IPS DF 6.9 (cell line): Measurements from ENCODE around the gene PRC1.

Experiments
- DNase-seq: peaks from one replicate; pipeline ENCODE4 v3.0.0-alpha.2; 2013; ENCODE audit warnings: low read depth, low spot score
- H3K27ac ChIP-seq: one replicate; pipeline ENCODE4 v1.5.1; 2013; ENCODE audit warnings: low read length, control low read depth
- H3K27me3 ChIP-seq: 2 replicates; pipeline ENCODE4 v1.6.1; 2013; ENCODE audit warnings: mild to moderate bottlenecking, low read length; ENCODE audit not compliant: control insufficient read depth, insufficient read depth
- H3K36me3 ChIP-seq: 2 replicates; pipeline ENCODE4 v1.6.1; 2013; ENCODE audit warnings: low read length; ENCODE audit not compliant: control insufficient read depth, insufficient read depth
- H3K4me1 ChIP-seq: 2 replicates; pipeline ENCODE4 v1.6.1; 2013; ENCODE audit warnings: low read length; ENCODE audit not compliant: control insufficient read depth, insufficient read depth
- H3K4me3 ChIP-seq: 2 replicates; pipeline ENCODE4 v1.5.1; 2013; ENCODE audit warnings: mild to moderate bottlenecking, low read length
- H3K9me3 ChIP-seq: 2 replicates; pipeline ENCODE4 v1.6.1; 2013; ENCODE audit warnings: low read length, inconsistent platforms; ENCODE audit not compliant: control insufficient read depth, insufficient read depth
- WGBS: extraction: QIAGEN DNeasy Blood & Tissue Kit; methylation state at CpG from one replicate; pipeline ENCODE4 v1.1.7; 2013; ENCODE audit warnings: mixed read lengths, missing lambda C conversion rate; ENCODE audit not compliant: insufficient read length, insufficient coverage; 5-methylcytosine and 5-hydroxymethylcytosine counted together

Gene PRC1

GRCh38 chr15:90956274-90957030 lies 37.9 kb downstream of the PRC1 start:
- WGBS, result no CpG with 5 or more reads among the region's 56 CpGs
- DNase-seq, result no peak
- Histone ChIP-seq H3K27ac (no peak overlapping the region), H3K36me3 (peaks cover 12% of the 10 kb centered on the region), H3K27me3 (no peaks in the 10 kb centered on the region), H3K9me3 (no peaks in the 10 kb centered on the region), H3K4me3 (peak overlapping the region; percentile 69), H3K4me1 (peaks cover 6% of the 10 kb centered on the region)

DNA sequence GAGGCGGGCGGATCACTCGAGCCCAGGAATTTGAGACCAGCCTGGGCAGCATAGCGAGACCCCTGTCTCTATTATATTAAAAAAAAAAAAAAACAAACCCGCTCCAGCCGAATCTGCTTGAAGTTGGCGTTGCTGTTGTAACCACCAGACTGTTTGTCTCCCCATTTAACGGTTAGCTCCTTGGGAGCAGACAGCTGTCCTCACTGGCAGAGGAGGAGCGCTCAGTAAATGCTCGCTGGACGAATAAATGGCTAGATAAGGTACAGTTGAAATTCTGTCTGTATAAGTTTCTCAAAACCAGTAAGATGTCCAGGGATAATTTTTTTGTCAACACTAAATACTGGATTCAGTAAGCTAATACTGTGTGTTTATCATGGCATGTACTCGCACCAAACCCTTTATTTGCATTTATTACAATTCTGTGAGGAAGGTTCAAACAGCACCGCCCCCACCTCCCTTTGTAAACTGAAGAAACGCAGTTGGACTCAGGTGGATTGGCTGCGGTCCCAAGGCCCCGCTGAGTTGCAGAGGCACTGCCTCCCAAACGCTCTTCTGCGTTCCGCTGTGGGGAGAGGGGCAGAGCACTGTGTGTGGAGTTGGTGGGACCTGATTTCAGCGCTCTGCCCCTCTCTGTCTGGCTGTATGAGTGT lies 38.6 kb downstream of the PRC1 start:
- no CpG with 5 or more reads among the region's 20 CpGs for WGBS
- no peak overlapping the region for H3K27ac ChIP-seq
- H3K4me3 ChIP-seq, result no peak overlapping the region; the same call in 1 of the 2 replicates
- H3K9me3 ChIP-seq, result no peaks in the 10 kb centered on the region
- no peaks in the 10 kb centered on the region for H3K27me3 ChIP-seq
- DNase-seq, result no peak
- peaks cover 6% of the 10 kb centered on the region for H3K4me1 ChIP-seq
- H3K36me3 ChIP-seq, result peaks cover 12% of the 10 kb centered on the region

DNA sequence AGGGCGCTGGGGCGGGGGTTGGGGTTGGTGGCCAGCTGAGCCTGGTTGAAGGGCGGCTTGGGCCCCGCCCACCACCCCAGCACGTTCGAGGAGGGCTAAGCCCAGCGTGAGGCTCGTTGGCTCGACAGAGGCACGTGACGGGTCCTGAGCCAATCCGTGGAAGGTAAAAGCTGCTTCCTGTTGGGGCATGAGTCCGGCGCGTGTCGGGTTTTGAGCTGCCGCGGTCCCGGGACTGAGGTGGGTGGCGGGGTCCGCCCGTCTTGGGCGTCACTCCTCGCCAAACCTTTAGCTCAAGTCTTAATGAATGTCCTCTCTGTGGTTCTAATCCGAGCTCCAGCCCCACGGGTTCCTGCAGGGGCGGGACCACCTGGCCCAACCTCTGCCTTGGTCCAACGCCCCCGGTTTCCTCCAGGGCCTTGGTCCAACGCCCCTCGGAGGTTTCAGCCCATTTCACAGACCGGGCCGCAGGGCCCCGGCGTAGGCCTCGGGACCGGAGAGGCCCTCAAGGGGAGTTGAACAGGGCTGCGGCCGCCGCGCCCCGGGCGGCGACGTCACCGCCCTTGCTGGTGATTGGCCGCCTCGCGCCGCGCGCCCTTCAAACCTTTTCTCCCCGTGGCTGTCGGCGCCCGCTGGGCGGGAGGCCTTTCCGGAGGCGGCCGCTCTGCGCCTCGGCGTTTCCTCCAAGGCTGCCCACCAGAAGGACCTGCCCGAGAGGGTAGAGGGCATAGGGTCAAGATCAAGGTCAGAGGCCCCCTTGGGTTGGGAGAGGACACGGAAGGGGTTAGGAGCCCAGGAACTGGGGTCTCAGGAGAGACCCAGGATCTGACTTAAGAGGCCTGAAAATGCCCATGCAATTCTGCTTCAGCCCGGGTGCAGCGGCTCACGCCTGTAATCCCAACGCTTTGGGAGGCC lies 39.4 kb downstream of the PRC1 start, which contains the start of gene RCCD1:
Gene RCCD1, plus strand, starts transcription at position 173 of the 912 bp plus-strand sequence. CDS start 1,851 bp downstream, outside the sequence.
- Histone ChIP-seq H3K4me3 (peak within 1 kb of the TSS; percentile 44; the same call in 1 of the 2 replicates), H3K9me3 (no peaks in the 10 kb centered on the region), H3K27ac (no peak within 1 kb of the TSS), H3K36me3 (peaks cover 20% of the 10 kb centered on the region), H3K4me1 (peaks cover 6% of the 10 kb centered on the region), H3K27me3 (no peaks in the 10 kb centered on the region)
- DNase-seq, result no peak
- no CpG with 5 or more reads among the region's 69 CpGs for WGBS

- WGBS, result no CpG with 5 or more reads among the region's 16 CpGs
- Histone ChIP-seq H3K9me3 (no peaks in the 10 kb centered on the region), H3K4me3 (no peak overlapping the region), H3K27ac (no peak overlapping the region), H3K4me1 (peaks cover 6% of the 10 kb centered on the region), H3K36me3 (peaks cover 28% of the 10 kb centered on the region), H3K27me3 (no peaks in the 10 kb centered on the region)
- DNase-seq, result no peak
Measured at GRCh38 chr15:90953947-90954711, 40.2 kb downstream of the PRC1 start.

DNA sequence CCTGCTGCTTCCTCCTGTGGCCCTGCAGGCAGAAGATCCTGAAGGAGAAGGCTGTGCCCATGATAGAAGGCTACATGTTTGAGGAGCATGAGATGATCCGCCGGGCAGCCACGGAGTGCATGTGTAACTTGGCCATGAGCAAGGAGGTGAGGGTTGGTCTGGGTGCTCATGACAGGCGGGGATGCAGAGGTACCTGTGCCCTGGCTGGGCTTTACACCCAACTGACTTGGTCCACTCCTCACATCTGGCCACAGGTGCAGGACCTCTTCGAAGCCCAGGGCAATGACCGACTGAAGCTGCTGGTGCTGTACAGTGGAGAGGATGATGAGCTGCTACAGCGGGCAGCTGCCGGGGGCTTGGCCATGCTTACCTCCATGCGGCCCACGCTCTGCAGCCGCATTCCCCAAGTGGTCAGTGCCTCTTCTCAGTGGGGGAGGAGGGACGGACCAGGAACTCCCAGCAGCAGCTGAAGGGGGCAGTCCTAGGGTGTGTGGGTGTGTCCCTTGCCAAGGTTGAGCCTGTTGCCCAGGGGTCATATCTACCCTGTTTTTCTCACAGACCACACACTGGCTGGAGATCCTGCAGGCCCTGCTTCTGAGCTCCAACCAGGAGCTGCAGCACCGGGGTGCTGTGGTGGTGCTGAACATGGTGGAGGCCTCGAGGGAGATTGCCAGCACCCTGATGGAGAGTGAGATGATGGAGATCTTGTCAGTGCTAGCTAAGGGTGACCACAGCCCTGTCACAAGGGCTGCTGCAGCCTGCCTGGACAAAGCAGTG lies 41.2 kb downstream of the PRC1 start:
- peaks cover 31% of the 10 kb centered on the region for H3K36me3 ChIP-seq

GRCh38 chr15:90950676-90951075 lies 43.7 kb downstream of the PRC1 start:
- no peak for DNase-seq
- no peaks in the 10 kb centered on the region for H3K4me1 ChIP-seq
- H3K27me3 ChIP-seq, result no peaks in the 10 kb centered on the region
- H3K4me3 ChIP-seq, result no peak overlapping the region
- no peaks in the 10 kb centered on the region; the same call in 1 of the 2 replicates for H3K9me3 ChIP-seq
- no peak overlapping the region for H3K27ac ChIP-seq
- peaks cover 39% of the 10 kb centered on the region for H3K36me3 ChIP-seq
- WGBS, result no CpG with 5 or more reads among the region's 6 CpGs

More for the DNA sequence above, 41.2 kb downstream of the PRC1 start:
- no peak for DNase-seq
- no peak overlapping the region for H3K4me3 ChIP-seq
- WGBS, result no CpG with 5 or more reads among the region's 14 CpGs
- no peaks in the 10 kb centered on the region; the same call in 1 of the 2 replicates for H3K9me3 ChIP-seq
- H3K4me1 ChIP-seq, result peaks cover 6% of the 10 kb centered on the region
- no peak overlapping the region for H3K27ac ChIP-seq
- H3K27me3 ChIP-seq, result no peaks in the 10 kb centered on the region

DNA sequence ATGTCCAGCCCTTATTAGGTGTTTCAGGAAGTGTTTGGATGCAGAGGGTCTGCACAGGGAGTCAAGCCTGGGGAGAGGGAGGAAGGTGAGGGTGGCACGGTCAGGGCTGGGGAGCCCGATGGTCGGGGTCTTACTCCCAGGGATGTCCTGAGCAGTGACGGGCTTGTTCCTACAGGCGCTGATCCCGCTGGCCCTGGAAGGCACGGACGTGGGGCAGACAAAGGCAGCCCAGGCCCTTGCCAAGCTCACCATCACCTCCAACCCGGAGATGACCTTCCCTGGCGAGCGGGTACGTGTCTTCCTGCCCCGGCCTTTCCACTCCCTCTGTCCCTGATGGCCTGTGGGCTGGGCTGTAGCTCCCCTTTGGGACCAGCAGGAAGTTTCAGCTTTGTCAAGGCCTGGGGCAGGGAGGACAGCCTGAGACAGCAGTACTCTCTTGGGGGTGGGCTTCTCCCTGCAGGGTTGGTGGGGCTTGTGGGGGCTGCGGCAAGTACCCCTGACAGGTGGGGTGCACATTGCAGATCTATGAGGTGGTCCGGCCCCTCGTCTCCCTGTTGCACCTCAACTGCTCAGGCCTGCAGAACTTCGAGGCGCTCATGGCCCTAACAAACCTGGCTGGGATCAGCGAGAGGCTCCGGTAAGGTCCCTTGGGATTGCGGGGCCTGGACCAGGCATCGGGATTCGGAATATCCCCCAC lies 44.2 kb downstream of the PRC1 start:
- no peak for DNase-seq
- H3K4me3 ChIP-seq, result no peak overlapping the region
- no peaks in the 10 kb centered on the region; the same call in 1 of the 2 replicates for H3K9me3 ChIP-seq
- H3K27ac ChIP-seq, result no peak overlapping the region
- H3K4me1 ChIP-seq, result no peaks in the 10 kb centered on the region
- H3K27me3 ChIP-seq, result no peaks in the 10 kb centered on the region
- no CpG with 5 or more reads among the region's 23 CpGs for WGBS
- H3K36me3 ChIP-seq, result peaks cover 39% of the 10 kb centered on the region

- peaks cover 36% of the 10 kb centered on the region for H3K36me3 ChIP-seq
- H3K4me1 ChIP-seq, result no peaks in the 10 kb centered on the region
- no peaks in the 10 kb centered on the region; the same call in 1 of the 2 replicates for H3K9me3 ChIP-seq
- no peak overlapping the region for H3K27ac ChIP-seq
- no peaks in the 10 kb centered on the region for H3K27me3 ChIP-seq
- no CpG with 5 or more reads among the region's 8 CpGs for WGBS
- DNase-seq, result no peak
- no peak overlapping the region for H3K4me3 ChIP-seq
Measured at GRCh38 chr15:90948506-90948905, 45.8 kb downstream of the PRC1 start.
